Right atrium auricular region (tissue), 2 donors: ENCODE data around the gene DCLRE1B. TPM values are rescaled to one million over a fixed set of nuclear protein-coding genes. Genes with fewer than 3 reads are reported as not detected.

ENCODE experiments used
- DNase-seq: peaks from one replicate; pipeline ENCODE4 v3.0.0-alpha.2; 2019; ENCODE audit warnings: low spot score
- H3K27ac ChIP-seq, 2 donors: fragments of 200-600 bp; sonication (generic); 1 replicate in 1 of 2; 2 replicates in 1 of 2; pipeline ENCODE4 v1.5.1; 2016 to 2019
- H3K27me3 ChIP-seq, 2 donors: fragments of 200-600 bp; sonication (generic); one replicate each; pipeline versions ENCODE4 v1.5.1 to v1.6.0; 2017 to 2019
- H3K36me3 ChIP-seq: fragments of 200-600 bp; sonication (generic); one replicate; pipeline ENCODE4 v1.5.1; 2016
- H3K4me1 ChIP-seq, 2 donors: fragments of 200-600 bp; sonication (generic); one replicate each; pipeline versions ENCODE4 v1.5.1 to v1.6.0; 2017 to 2019
- H3K4me3 ChIP-seq, 2 donors: fragments of 200-600 bp; sonication (generic); 1 replicate in 1 of 2; 2 replicates in 1 of 2; pipeline ENCODE4 v1.5.1; 2017 to 2019; ENCODE audit warnings: mild to moderate bottlenecking in 1 of 2, moderate library complexity in 1 of 2
- H3K9me3 ChIP-seq, 2 donors: fragments of 200-600 bp; sonication (generic); one replicate each; pipeline ENCODE4 v1.5.1; 2019
- CTCF ChIP-seq, 2 donors: fragments of 200-600 bp; sonication (generic); IDR thresholded peaks; one replicate each; pipeline ENCODE4 v1.5.1; 2019; ENCODE audit warnings: antibody characterized with exemption in 2 of 2
- total RNA-seq, 2 donors: library from RNA; depleted of rRNA; stranded (reverse); fragments of >200 nt; gene quantifications; one replicate each; pipeline ENCODE4 v1.1.0, GENCODE V29; 2016

Gene DCLRE1B
- total RNA-seq, 2 donors from 2014 or later = 1.4 to 2.4 TPM

DNA sequence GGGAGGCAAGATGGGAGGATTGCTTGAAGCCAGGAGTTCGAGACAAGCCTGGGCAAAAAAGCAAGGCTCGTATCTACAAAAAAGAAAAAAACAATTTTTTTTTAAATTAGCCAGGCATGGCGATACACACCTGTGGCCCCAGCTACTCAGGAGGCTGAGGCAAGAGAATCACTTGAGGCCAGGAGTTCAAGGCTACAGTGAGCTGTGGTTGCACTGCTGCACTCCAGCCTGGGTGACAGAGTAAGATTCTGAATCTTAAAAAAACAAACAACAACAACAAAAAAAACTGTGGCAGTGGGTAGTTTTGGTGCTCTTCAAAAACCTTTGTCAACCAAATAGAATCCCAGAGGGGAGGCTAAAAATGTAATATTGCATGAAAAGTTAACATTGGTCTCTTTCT lies 34.3 kb upstream of the DCLRE1B start:
- no peak for TF ChIP-seq CTCF (IDR thresholded peaks at IDR 0.05)
- H3K9me3 ChIP-seq = no peaks in the 10 kb centered on the region
- DNase-seq = no peak
- H3K4me3 ChIP-seq = no peak overlapping the region
- H3K27me3 ChIP-seq = no peaks in the 10 kb centered on the region
- H3K36me3 ChIP-seq = no peaks in the 10 kb centered on the region
- H3K4me1 ChIP-seq = no peaks in the 10 kb centered on the region
- H3K27ac ChIP-seq = no peak overlapping the region

DNA sequence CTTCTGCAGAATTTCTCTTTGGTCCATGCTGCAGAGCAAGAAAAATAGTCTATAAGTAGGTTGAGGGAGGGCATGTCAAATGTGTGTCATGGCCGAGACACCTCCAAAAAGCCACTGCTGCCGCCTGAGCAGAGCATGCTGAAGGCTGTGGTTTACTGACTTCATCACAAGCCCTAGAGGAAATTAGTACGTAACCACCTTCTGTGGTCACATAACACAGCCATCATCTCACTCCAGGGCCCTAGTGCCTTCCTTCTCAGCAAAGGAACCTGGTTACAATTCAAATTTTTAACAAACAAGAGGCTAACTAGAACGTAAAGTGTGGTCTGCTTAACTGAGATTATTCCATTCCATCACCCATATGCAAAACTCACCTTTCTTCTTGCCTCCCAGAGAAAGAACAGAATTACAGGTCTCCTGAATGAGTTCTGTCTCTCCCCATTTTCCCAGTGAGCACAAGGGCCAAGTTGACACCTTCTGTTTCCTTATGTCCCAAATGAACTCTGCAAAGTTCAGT lies 33.5 kb upstream of the DCLRE1B start, which contains the start of gene PTPN22:
Gene PTPN22 (minus strand): TSS at position 116 of the 517 bp plus-strand sequence.
- Histone ChIP-seq H3K9me3 (no peaks in the 10 kb centered on the region), H3K4me3 (no peak within 1 kb of the TSS), H3K4me1 (no peaks in the 10 kb centered on the region), H3K36me3 (no peaks in the 10 kb centered on the region), H3K27me3 (no peaks in the 10 kb centered on the region), H3K27ac (peak within 1 kb of the TSS; percentile 7 to 36)
- TF ChIP-seq CTCF (IDR thresholded peaks at IDR 0.05) = no peak
- no peak for DNase-seq

DNA sequence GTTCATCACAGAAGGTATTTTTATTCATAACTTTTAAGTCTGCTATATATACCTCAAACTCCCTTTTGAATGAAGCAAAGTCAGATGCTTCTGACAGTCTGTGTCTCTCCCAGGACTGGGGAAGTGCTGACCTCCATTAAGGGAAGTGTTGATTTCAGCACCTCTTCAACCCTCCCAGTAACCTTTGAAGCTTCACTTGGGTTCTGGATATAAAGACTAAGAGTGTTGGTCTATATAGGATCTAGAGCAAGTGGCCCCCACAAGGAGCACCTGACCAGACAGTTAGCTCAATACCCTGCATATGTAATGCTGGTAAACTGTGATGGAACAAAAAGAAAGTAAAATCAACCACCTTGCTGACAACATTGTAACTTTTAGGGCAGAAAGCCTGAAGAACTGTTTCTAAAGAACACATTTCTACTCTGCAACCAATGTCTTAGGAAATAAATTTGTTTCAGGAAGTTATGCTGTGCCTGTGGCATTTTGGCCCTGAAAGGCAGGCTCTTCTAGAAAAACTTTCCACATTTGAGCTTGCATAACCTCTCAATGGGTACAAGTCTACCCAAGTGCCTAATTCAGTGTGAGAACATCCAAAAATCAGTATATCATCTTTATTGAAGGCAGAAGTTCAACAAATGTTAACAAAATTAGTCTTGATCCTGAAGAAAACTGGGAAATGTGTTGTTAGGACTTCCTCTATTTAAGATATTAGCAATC lies 32.7 kb upstream of the DCLRE1B start:
- Histone ChIP-seq H3K9me3 (no peaks in the 10 kb centered on the region), H3K4me1 (no peaks in the 10 kb centered on the region), H3K27ac (peak overlapping the region; percentile 7 to 36), H3K4me3 (no peak overlapping the region), H3K36me3 (no peaks in the 10 kb centered on the region), H3K27me3 (no peaks in the 10 kb centered on the region)
- no peak for TF ChIP-seq CTCF (IDR thresholded peaks at IDR 0.05)
- DNase-seq = no peak

DNA sequence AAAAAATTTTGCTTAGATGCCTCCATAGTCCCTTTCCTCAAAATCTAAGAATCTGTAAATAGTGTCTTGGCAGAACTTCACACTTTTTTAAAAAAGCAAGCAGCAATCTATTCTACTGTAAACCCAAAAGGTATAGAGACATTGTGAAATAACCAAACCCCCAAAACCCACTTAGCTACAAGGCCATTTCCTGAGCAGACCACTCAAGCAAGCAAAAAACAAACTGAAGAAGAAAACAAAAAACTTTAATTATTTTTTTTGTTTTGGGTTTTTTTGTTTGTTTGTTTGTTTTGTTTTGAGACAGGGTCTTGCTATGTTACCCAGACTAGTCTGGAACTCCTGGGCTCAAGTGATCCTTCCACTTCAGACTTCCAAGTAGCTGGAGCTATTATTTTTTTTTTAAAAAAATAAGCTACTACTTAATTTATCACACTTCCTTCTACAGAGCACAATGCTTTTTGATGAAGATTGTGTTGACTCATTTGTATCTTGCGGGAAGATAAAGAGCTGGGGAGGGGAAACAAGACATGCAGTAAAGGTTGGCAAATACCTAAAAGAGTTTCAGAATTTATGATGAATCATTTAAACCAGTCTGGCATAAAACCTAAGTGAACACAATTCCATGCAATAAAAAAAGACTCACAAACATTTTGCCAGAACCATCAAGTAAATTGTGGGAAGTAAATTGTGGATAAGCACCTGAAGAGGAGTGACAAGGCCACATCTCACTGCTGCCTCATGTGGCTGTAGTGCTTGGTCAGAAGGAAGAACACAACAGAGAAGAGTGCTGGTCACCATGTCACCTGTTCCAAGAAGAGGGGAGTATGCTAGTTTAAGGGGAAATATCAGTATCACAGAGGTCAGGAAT lies 30.9 kb upstream of the DCLRE1B start:
- Histone ChIP-seq H3K4me1 (no peaks in the 10 kb centered on the region), H3K9me3 (no peaks in the 10 kb centered on the region), H3K27ac (no peak overlapping the region), H3K27me3 (no peaks in the 10 kb centered on the region), H3K4me3 (no peak overlapping the region), H3K36me3 (no peaks in the 10 kb centered on the region)
- DNase-seq = no peak
- no peak for TF ChIP-seq CTCF (IDR thresholded peaks at IDR 0.05)

- H3K4me3 ChIP-seq = no peak overlapping the region
- no peaks in the 10 kb centered on the region for H3K27me3 ChIP-seq
- no peaks in the 10 kb centered on the region for H3K36me3 ChIP-seq
- H3K4me1 ChIP-seq = no peaks in the 10 kb centered on the region
- H3K27ac ChIP-seq = no peak overlapping the region
- DNase-seq = no peak
- H3K9me3 ChIP-seq = no peaks in the 10 kb centered on the region
- TF ChIP-seq CTCF (IDR thresholded peaks at IDR 0.05) = no peak
These were observed 29.4 kb upstream of the DCLRE1B start for GRCh38 chr1:113875714-113876113.
